Kidney epithelial cell (primary cell): ENCODE measurements around the gene CCDC7. TPM values are rescaled to one million over a fixed set of nuclear protein-coding genes. Genes with fewer than 3 reads are reported as not detected.

Experiments
- DNase-seq: peaks from one replicate; pipeline ENCODE4 v3.0.0-alpha.2; 2010; ENCODE audit warnings: low read depth
- H3K27me3 ChIP-seq: 2 replicates; pipeline ENCODE4 v1.6.0; 2011; ENCODE audit warnings: low read length; ENCODE audit not compliant: control insufficient read depth, insufficient read depth
- H3K36me3 ChIP-seq: 2 replicates; pipeline ENCODE4 v1.5.1; 2011; ENCODE audit warnings: low read length; ENCODE audit not compliant: control insufficient read depth, insufficient read depth
- H3K4me3 ChIP-seq: 2 replicates; pipeline ENCODE4 v1.5.1; 2011; ENCODE audit warnings: low read depth, mild to moderate bottlenecking, control low read depth, low read length
- CTCF ChIP-seq: IDR thresholded peaks from 2 replicates; pipeline ENCODE4 v1.5.1; 2011; ENCODE audit warnings: mild to moderate bottlenecking, moderate library complexity, low read length, control low read depth, inconsistent platforms; ENCODE audit not compliant: insufficient read depth, poor library complexity, severe bottlenecking
- total RNA-seq: library from RNA; depleted of rRNA; stranded (reverse); fragments of >200 nt; gene quantifications from 2 replicates; pipeline ENCODE4 v1.2.3, GENCODE V29; 2015

Gene CCDC7
- total RNA-seq, 1 donor from 2014 or later = 2.7 TPM

- H3K36me3 ChIP-seq = no peaks in the 10 kb centered on the region
- no peak for TF ChIP-seq CTCF
- no peak for DNase-seq
These were observed 327.2 kb downstream of the CCDC7 start for GRCh38 chr10:32773105-32773504.

GRCh38 chr10:32786968-32787367 lies 341.0 kb downstream of the CCDC7 start:
- no peak overlapping the region for H3K4me3 ChIP-seq
- no peak for TF ChIP-seq CTCF
- DNase-seq = no peak
- no peaks in the 10 kb centered on the region for H3K36me3 ChIP-seq
- no peaks in the 10 kb centered on the region for H3K27me3 ChIP-seq

More at GRCh38 chr10:32773105-32773504, 327.2 kb downstream of the CCDC7 start:
- no peaks in the 10 kb centered on the region for H3K27me3 ChIP-seq
- H3K4me3 ChIP-seq = no peak overlapping the region

GRCh38 chr10:32787690-32788284 lies 341.8 kb downstream of the CCDC7 start:
- Histone ChIP-seq H3K27me3 (no peaks in the 10 kb centered on the region), H3K4me3 (no peak overlapping the region), H3K36me3 (no peaks in the 10 kb centered on the region)
- no peak for DNase-seq
- no peak for TF ChIP-seq CTCF

GRCh38 chr10:32788359-32788758 lies 342.4 kb downstream of the CCDC7 start:
- no peak overlapping the region for H3K4me3 ChIP-seq
- no peak for DNase-seq
- H3K27me3 ChIP-seq = no peaks in the 10 kb centered on the region
- TF ChIP-seq CTCF = no peak
- H3K36me3 ChIP-seq = no peaks in the 10 kb centered on the region

- no peak for DNase-seq
- TF ChIP-seq CTCF = no peak
- Histone ChIP-seq H3K4me3 (no peak overlapping the region), H3K36me3 (no peaks in the 10 kb centered on the region), H3K27me3 (no peaks in the 10 kb centered on the region)
These were observed 344.5 kb downstream of the CCDC7 start for GRCh38 chr10:32790483-32790882.

GRCh38 chr10:32793033-32793432 lies 347.1 kb downstream of the CCDC7 start:
- no peaks in the 10 kb centered on the region for H3K27me3 ChIP-seq
- no peak for DNase-seq
- no peaks in the 10 kb centered on the region for H3K36me3 ChIP-seq
- no peak overlapping the region for H3K4me3 ChIP-seq
- no peak for TF ChIP-seq CTCF
